Fibroblast of pulmonary artery (primary cell): ENCODE data around the gene AP3B2.

Experiments used
- DNase-seq: peaks from one replicate; pipeline ENCODE4 v3.0.0-alpha.2; 2010; ENCODE audit warnings: low read depth
- H3K4me3 ChIP-seq: replicated peaks from 2 replicates; pipeline ENCODE4 v1.5.1; 2011; ENCODE audit warnings: low read depth, mild to moderate bottlenecking, control low read depth, low read length, moderate library complexity
- CTCF ChIP-seq: IDR thresholded peaks from 2 replicates; pipeline ENCODE4 v1.5.1; 2011; ENCODE audit warnings: mild to moderate bottlenecking, control low read depth, low read length, inconsistent platforms; ENCODE audit errors: missing control alignments

Gene AP3B2

DNA sequence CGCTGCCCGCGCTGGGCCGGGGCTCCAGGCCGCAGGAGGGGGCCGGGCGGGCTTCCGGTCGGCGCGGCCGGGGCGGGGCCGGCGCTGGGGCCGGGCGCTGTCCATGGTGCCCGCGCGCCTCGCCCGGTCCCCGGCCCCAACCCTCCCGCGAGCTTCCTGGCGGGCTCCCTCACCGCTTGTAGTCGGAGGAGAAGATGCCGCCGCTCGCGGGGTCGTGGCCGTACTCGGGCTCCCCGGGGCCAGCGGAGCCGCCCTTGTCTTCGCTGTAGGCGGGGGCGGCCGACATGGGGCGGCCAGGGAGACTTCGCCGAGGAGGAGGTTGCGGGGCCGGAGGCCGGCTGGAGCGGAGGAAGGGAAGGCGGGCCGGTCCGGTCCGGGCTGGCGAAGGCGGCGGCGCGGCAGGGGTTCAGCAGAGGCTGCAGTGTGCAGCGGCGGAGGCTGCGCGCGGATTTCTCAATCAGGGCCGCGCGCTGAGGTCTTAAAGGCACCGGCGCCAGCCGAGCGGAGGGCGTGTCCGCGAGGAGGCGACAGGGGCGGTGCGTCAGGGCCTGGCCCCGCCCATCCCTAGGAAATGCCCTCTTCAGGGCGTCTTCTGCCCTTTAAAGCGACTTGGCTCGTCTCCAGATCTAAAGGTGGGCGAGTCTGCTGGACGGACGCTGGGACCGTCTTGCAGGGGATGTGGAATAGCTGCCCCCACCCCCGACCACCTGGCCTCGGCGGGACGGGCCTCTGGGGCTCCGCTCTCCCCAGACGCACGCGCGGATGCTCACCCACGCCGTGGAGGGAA lies at the start of gene AP3B2:
TSS of gene AP3B2 (minus strand) at position 455 of the 787 bp plus-strand sequence. CDS start at position 286, 169 bp downstream.
- H3K4me3 ChIP-seq: peak within 1 kb of the TSS; percentile 63
- no peak for TF ChIP-seq CTCF
- DNase-seq: peak; percentile 70

- H3K4me3 ChIP-seq: peak overlapping the region; percentile 62
- TF ChIP-seq CTCF: no peak
- DNase-seq: no peak
Observed at GRCh38 chr15:82751308-82751707, 41.6 kb upstream of the AP3B2 start.

DNA sequence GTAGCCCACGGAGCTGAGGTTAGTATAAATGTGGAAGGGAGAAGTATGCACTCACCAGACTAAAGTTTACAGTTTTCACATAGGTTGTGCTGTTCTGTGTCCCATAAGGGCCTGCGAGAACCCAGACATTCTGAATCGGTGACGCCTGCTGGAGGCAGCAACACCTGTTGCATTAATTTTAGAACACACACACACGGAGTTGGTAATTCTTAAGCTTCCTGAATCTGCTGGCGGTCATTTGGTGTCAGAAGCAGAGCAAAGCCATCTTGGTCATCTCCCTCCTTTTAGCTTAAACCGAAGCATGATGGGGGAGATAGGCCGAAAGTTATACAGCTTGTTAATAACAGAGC lies 41.1 kb upstream of the AP3B2 start:
- peak overlapping the region; percentile 62 for H3K4me3 ChIP-seq
- TF ChIP-seq CTCF: no peak
- DNase-seq: no peak

GRCh38 chr15:82749951-82750830 lies 40.5 kb upstream of the AP3B2 start:
- TF ChIP-seq CTCF: no peak
- DNase-seq: peak; percentile 95
- peak overlapping the region; percentile 62 for H3K4me3 ChIP-seq

DNA sequence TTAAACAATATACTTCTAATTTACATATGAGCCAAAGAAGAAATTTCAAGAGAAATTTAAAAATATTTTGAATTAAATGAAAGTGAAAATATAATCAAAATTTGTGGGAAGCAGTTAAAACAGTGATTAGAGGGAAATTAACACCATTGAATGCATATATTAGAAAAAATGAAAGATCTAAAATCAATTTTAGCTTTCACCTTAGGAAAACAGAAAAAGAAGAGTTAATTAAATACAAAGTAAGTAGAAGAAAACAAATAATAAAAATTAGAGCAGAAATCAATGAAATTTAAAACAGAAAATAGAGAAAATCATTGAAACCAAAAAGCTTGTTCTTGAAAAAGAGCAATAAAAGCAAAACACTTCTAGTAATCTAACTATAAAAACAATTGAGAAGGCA lies 38.6 kb upstream of the AP3B2 start:
- no peak for TF ChIP-seq CTCF
- DNase-seq: no peak
- no peak overlapping the region for H3K4me3 ChIP-seq

- DNase-seq: no peak
- no peak for TF ChIP-seq CTCF
- H3K4me3 ChIP-seq: no peak overlapping the region
Observed at GRCh38 chr15:82743810-82744209, 34.1 kb upstream of the AP3B2 start.
